ENCODE measurements around the gene BEAN1.

DNA sequence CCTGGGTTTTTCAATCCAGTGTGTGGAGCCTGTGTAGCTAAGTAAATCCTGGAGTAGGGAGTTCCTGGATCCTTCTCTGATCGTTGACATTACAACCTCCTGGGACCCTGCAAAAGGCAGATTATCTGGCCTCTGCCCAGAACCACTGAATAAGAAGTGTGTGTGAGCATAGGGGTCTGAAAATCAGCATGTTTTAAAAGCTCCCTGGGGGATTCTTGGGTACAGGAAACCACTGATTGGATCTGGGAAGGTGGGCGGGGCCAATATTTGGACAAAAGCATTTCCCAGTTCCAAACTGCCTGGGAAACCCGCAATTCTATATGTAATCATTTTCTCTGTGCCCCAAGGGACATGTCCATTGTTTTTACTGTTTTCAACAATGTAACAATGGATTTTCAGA lies 27.2 kb upstream of the BEAN1 start:
- TF ChIP-seq, protein P1, sequence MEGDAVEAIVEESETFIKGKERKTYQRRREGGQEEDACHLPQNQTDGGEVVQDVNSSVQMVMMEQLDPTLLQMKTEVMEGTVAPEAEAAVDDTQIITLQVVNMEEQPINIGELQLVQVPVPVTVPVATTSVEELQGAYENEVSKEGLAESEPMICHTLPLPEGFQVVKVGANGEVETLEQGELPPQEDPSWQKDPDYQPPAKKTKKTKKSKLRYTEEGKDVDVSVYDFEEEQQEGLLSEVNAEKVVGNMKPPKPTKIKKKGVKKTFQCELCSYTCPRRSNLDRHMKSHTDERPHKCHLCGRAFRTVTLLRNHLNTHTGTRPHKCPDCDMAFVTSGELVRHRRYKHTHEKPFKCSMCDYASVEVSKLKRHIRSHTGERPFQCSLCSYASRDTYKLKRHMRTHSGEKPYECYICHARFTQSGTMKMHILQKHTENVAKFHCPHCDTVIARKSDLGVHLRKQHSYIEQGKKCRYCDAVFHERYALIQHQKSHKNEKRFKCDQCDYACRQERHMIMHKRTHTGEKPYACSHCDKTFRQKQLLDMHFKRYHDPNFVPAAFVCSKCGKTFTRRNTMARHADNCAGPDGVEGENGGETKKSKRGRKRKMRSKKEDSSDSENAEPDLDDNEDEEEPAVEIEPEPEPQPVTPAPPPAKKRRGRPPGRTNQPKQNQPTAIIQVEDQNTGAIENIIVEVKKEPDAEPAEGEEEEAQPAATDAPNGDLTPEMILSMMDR (IDR thresholded peaks at IDR 0.05), result no peak
- TF ChIP-seq EP300 (IDR thresholded peaks at IDR 0.05), result no peak
- no peak for TF ChIP-seq POLR2A (IDR thresholded peaks at IDR 0.05)

Measured in suprapubic skin (tissue), 3 donors.